Measurements from ENCODE around the gene DCLK1.

DNA sequence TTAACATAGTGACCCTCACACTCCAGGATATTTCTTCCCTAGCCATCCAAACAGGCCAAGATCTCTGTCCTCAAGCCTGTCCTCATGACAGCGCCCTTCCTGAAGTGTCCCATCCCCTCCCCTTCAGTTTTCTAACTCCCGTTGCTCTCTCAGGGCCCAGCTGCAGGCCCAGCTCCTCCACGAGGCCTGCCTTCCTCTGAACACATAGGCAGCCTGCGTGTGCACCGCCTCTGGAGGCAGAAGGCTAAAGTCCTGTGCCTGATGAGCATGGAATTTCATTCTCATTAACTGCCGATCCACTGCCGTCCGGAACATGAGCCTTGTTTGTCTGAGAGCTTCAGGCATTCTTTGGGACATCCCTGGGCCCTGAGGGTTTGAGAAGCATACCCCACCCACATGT is 306.4 kb downstream of the DCLK1 start:
- TF ChIP-seq, protein P1, sequence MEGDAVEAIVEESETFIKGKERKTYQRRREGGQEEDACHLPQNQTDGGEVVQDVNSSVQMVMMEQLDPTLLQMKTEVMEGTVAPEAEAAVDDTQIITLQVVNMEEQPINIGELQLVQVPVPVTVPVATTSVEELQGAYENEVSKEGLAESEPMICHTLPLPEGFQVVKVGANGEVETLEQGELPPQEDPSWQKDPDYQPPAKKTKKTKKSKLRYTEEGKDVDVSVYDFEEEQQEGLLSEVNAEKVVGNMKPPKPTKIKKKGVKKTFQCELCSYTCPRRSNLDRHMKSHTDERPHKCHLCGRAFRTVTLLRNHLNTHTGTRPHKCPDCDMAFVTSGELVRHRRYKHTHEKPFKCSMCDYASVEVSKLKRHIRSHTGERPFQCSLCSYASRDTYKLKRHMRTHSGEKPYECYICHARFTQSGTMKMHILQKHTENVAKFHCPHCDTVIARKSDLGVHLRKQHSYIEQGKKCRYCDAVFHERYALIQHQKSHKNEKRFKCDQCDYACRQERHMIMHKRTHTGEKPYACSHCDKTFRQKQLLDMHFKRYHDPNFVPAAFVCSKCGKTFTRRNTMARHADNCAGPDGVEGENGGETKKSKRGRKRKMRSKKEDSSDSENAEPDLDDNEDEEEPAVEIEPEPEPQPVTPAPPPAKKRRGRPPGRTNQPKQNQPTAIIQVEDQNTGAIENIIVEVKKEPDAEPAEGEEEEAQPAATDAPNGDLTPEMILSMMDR (IDR thresholded peaks at IDR 0.05) = no peak
- TF ChIP-seq EP300 (IDR thresholded peaks at IDR 0.05) = no peak
- TF ChIP-seq POLR2A (IDR thresholded peaks at IDR 0.05; ENCODE audit: low read depth) = no peak
- no peak for TF ChIP-seq POLR2AphosphoS5 (IDR thresholded peaks at IDR 0.05)

Data from esophagus muscularis mucosa (tissue), 4 donors.